ENCODE data around the gene OIP5.
"Not testable (repeated sequence)": the region's sequence is repeated elsewhere in the genome, so short reads cannot be mapped to it uniquely, and the experiment has no call there.

OIP5 gene

DNA sequence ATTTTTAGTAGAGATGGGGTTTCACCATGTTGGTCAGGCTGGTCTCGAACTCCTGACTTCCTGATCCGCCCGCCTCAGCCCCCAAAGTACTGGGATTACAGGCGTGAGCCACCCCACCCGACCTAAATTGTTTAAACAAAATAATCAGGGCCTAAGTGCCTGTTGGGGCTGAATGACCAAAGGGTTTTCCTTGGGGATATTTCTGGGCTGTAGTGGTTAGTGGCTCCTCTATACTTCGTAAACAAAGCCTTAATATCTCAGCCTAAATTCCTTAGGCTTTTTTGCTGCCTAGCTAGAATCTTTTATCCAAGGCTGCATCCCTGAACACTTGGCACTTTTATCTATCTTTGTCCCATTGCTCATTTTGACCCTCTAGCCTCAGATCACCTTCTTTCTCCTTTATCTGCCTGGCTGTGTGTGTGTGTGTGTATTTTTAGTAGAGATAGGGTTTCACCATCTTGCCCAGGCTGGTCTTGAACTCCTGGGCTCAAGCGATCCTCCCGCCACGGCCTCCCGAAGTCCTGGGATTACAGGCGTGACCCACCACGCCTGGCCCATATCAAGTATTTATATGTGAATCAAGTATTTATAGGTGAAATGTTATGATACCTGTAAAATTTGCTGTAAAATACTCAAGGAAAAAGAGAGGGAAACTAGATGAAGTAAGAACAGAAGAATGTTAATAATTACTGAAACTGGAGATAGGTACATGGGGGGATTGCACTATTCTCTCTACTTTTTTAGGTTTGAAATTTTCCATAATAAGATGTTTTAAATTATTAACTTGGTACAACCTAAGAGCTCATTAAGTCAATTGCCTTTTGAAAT is 2.1 kb upstream of the OIP5 start:
- peak overlapping the region; percentile 97 for H3K4me3 Mint-ChIP-seq
- no peaks in the 10 kb centered on the region for H3K9me3 Mint-ChIP-seq
- H3K4me1 Mint-ChIP-seq: peaks cover 35% of the 10 kb centered on the region
- DNase-seq (ENCODE audit: low spot score in 2 of 2) (no peak), ATAC-seq (replicated peaks; ENCODE audit: extremely low read depth, poor library complexity, severe bottlenecking) (no peak)
- H3K27ac Mint-ChIP-seq (ENCODE audit: low read depth): peak overlapping the region; percentile 96
- no peaks in the 10 kb centered on the region for H3K27me3 Mint-ChIP-seq
- H3K36me3 Mint-ChIP-seq (ENCODE audit: insufficient read depth): peaks cover 10% of the 10 kb centered on the region

DNA sequence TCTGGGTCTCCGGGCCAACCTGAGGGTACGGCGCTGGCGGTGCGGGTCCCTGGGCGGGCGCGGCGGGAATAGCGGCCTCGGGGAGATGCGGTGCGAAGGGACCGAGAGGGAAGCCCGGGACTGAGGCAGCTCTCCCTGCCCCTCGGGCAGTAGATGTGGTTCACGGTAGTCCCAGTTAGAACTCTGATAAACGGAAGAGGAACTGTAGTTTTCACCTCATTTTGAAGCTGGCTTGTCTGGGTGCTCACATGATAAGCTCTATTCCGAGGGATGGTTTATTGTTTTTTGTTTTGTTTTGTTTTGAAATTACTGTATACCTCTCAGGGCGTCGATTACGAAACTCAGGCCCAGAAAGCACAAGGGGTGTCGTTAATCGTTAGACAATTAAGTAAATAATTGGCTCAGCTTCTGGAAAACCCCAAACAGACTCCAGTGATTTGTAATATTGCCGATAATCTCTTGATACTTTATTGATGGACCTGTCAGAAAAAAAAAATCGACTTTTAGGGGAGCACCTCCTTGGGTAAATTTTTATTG is 703 bp upstream of the OIP5 start:
- Mint-ChIP-seq H3K9me3 (no peaks in the 10 kb centered on the region), H3K4me1 (peaks cover 30% of the 10 kb centered on the region), H3K27me3 (no peaks in the 10 kb centered on the region), H3K36me3 (ENCODE audit: insufficient read depth) (peaks cover 10% of the 10 kb centered on the region), H3K4me3 (peak overlapping the region; percentile 97), H3K27ac (ENCODE audit: low read depth) (peak overlapping the region; percentile 96)
- peak; percentile 33 for ATAC-seq (replicated peaks; ENCODE audit: extremely low read depth, poor library complexity, severe bottlenecking)
- no peak for DNase-seq (ENCODE audit: low spot score in 2 of 2)

GRCh38 chr15:41331833-41332193 is 578 bp downstream of the OIP5 start:
- peaks cover 24% of the 10 kb centered on the region for H3K4me1 Mint-ChIP-seq
- H3K27ac Mint-ChIP-seq (ENCODE audit: low read depth): peak overlapping the region; percentile 96
- H3K36me3 Mint-ChIP-seq (ENCODE audit: insufficient read depth): peaks cover 10% of the 10 kb centered on the region
- ATAC-seq (replicated peaks; ENCODE audit: extremely low read depth, poor library complexity, severe bottlenecking) (no peak), DNase-seq (ENCODE audit: low spot score in 2 of 2) (no peak)
- no peaks in the 10 kb centered on the region for H3K9me3 Mint-ChIP-seq
- no peaks in the 10 kb centered on the region for H3K27me3 Mint-ChIP-seq
- H3K4me3 Mint-ChIP-seq: peak overlapping the region; percentile 97

DNA sequence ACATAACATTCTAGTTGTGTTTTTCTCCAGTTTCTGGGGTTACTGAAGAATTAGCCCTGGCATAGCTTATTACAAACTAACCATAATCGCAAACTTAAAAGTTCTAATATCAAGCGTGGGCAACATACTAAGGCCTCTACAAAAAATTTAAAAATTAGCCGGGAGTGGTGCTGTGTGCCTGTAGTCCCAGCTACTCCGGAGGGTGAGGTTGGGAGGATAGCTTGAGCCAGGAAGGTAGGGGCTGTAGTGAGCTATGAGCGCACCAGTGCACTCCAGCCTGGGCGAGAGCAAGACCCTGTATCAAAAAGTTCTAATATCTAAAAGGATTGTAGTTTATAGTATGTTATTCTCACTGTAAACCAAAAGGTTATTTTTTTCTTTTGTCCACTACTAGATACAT is 1.1 kb downstream of the OIP5 start:
- ATAC-seq (replicated peaks; ENCODE audit: extremely low read depth, poor library complexity, severe bottlenecking) (no peak), DNase-seq (ENCODE audit: low spot score in 2 of 2) (no peak)
- Mint-ChIP-seq H3K27ac (ENCODE audit: low read depth) (peak overlapping the region; percentile 96), H3K27me3 (no peaks in the 10 kb centered on the region), H3K9me3 (no peaks in the 10 kb centered on the region), H3K4me1 (peaks cover 20% of the 10 kb centered on the region), H3K36me3 (ENCODE audit: insufficient read depth) (peaks cover 10% of the 10 kb centered on the region), H3K4me3 (peak overlapping the region; percentile 97)

DNA sequence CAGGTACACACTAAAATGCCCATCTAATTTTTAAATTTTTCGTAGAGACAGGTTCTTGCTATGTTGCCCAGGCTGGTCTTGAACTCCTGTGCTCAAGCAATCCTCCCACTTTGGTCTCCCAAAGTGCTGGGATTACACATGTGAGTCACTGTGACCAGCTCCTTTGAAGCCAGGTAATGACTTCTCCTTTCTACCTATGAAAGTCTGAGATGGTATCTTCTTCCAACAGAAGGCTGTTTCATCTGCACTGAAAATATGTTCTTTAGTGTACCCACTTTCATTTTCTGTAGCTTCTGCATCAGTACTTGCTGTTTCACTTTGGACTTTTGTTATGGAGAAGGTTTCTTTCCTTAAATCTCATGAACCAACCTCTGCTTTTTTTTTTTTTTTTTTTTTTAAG is 8.8 kb downstream of the OIP5 start:
- H3K9me3 Mint-ChIP-seq: no peaks in the 10 kb centered on the region
- DNase-seq (ENCODE audit: low spot score in 2 of 2) (no peak), ATAC-seq (replicated peaks; ENCODE audit: extremely low read depth, poor library complexity, severe bottlenecking) (no peak)
- peak overlapping the region; percentile 32 for H3K27ac Mint-ChIP-seq (ENCODE audit: low read depth)
- H3K27me3 Mint-ChIP-seq: no peaks in the 10 kb centered on the region
- peaks cover 2% of the 10 kb centered on the region for H3K36me3 Mint-ChIP-seq (ENCODE audit: insufficient read depth)
- no peaks in the 10 kb centered on the region for H3K4me1 Mint-ChIP-seq
- no peak overlapping the region for H3K4me3 Mint-ChIP-seq

- not testable (repeated sequence) for H3K9me3 Mint-ChIP-seq; H3K4me1 Mint-ChIP-seq; H3K27ac Mint-ChIP-seq (ENCODE audit: low read depth); H3K4me3 Mint-ChIP-seq; DNase-seq (ENCODE audit: low spot score in 2 of 2); ATAC-seq (replicated peaks; ENCODE audit: extremely low read depth, poor library complexity, severe bottlenecking); H3K36me3 Mint-ChIP-seq (ENCODE audit: insufficient read depth); H3K27me3 Mint-ChIP-seq
Measured at GRCh38 chr15:41320805-41321330, 11.5 kb downstream of the OIP5 start.

GRCh38 chr15:41309226-41309905 is 23.0 kb downstream of the OIP5 start:
- H3K9me3 Mint-ChIP-seq: no peaks in the 10 kb centered on the region
- H3K4me3 Mint-ChIP-seq: no peak overlapping the region
- no peaks in the 10 kb centered on the region for H3K27me3 Mint-ChIP-seq
- peaks cover 6% of the 10 kb centered on the region for H3K36me3 Mint-ChIP-seq (ENCODE audit: insufficient read depth)
- H3K27ac Mint-ChIP-seq (ENCODE audit: low read depth): no peak overlapping the region
- DNase-seq (ENCODE audit: low spot score in 2 of 2) (no peak), ATAC-seq (replicated peaks; ENCODE audit: extremely low read depth, poor library complexity, severe bottlenecking) (no peak)
- no peaks in the 10 kb centered on the region for H3K4me1 Mint-ChIP-seq

DNA sequence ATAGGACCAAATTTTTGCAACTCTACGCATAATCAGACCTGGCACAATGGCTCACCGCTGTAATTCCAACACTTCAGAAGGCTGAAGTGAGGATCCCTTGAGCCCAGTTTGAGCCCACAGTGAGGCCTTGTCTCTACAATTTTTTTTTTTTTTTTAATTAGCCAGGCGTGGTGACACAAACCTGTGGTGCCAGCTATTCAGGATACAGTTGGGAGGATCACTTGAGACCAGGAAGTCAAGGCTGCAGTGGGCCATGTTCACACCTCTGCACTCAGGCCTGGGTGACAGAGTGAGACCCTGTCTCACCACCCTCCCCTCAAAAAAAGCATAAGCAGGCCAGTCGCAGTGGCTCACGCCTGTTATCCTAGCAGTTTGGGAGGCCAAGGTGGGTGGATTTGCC is 24.7 kb downstream of the OIP5 start:
- Mint-ChIP-seq H3K27ac (ENCODE audit: low read depth) (no peak overlapping the region), H3K4me1 (peaks cover 3% of the 10 kb centered on the region), H3K27me3 (no peaks in the 10 kb centered on the region), H3K9me3 (no peaks in the 10 kb centered on the region), H3K4me3 (no peak overlapping the region), H3K36me3 (ENCODE audit: insufficient read depth) (peaks cover 5% of the 10 kb centered on the region)
- ATAC-seq (replicated peaks; ENCODE audit: extremely low read depth, poor library complexity, severe bottlenecking) (no peak), DNase-seq (ENCODE audit: low spot score in 2 of 2) (no peak)

GRCh38 chr15:41304149-41304770 is 28.1 kb downstream of the OIP5 start:
- no peaks in the 10 kb centered on the region for H3K9me3 Mint-ChIP-seq
- no peak overlapping the region for H3K4me3 Mint-ChIP-seq
- DNase-seq (ENCODE audit: low spot score in 2 of 2) (no peak), ATAC-seq (replicated peaks; ENCODE audit: extremely low read depth, poor library complexity, severe bottlenecking) (no peak)
- H3K36me3 Mint-ChIP-seq (ENCODE audit: insufficient read depth): peaks cover 6% of the 10 kb centered on the region
- peaks cover 12% of the 10 kb centered on the region for H3K4me1 Mint-ChIP-seq
- H3K27me3 Mint-ChIP-seq: no peaks in the 10 kb centered on the region
- H3K27ac Mint-ChIP-seq (ENCODE audit: low read depth): no peak overlapping the region

DNA sequence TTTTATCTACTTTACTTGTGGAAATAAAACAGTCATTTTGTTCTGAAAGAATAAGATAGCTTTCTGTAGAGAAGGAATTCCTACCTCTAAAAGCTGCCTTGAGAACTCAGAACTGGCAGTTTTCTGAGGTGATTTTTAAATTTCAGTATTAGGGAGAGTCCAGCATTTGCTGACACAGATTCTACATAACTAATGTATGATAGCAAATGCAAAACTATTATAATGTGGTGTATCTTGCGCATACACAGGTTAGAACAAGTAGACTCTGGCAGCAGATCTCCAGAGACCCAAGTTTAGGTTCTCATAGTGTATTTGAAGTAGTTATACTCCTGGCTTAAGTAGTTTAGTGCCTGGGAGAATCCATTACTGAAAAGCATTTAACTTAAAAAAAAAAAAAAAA is 30.8 kb downstream of the OIP5 start:
- H3K27ac Mint-ChIP-seq (ENCODE audit: low read depth): peak overlapping the region; percentile 49
- H3K4me3 Mint-ChIP-seq: no peak overlapping the region
- H3K4me1 Mint-ChIP-seq: peaks cover 12% of the 10 kb centered on the region
- ATAC-seq (replicated peaks; ENCODE audit: extremely low read depth, poor library complexity, severe bottlenecking) (no peak), DNase-seq (ENCODE audit: low spot score in 2 of 2) (no peak)
- H3K9me3 Mint-ChIP-seq: no peaks in the 10 kb centered on the region
- H3K27me3 Mint-ChIP-seq: no peaks in the 10 kb centered on the region
- peaks cover 22% of the 10 kb centered on the region for H3K36me3 Mint-ChIP-seq (ENCODE audit: insufficient read depth)

DNA sequence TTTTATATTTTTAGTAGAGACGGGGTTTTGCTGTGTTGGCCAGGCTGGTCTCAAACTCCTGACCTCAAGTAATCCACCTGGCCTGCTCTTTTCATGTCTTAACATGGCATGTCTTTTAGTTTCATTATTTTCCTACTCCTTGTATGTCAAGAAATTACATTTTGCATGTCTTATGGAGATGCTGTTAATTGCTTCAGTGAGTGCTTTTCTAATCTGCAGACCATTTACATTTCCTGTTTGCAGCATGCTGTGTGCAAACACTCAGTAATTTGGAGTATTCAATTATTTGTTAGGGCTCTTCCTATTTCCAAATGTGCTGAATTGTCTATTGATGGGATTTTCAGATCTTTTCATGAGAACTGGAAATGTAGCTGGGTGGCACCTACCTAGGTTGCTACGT is 31.3 kb downstream of the OIP5 start:
- Mint-ChIP-seq H3K4me1 (peaks cover 12% of the 10 kb centered on the region), H3K36me3 (ENCODE audit: insufficient read depth) (peaks cover 22% of the 10 kb centered on the region), H3K27ac (ENCODE audit: low read depth) (peak overlapping the region; percentile 49)
- not testable (repeated sequence) for DNase-seq (ENCODE audit: low spot score in 2 of 2); H3K9me3 Mint-ChIP-seq; H3K4me3 Mint-ChIP-seq; ATAC-seq (replicated peaks; ENCODE audit: extremely low read depth, poor library complexity, severe bottlenecking); H3K27me3 Mint-ChIP-seq

- Mint-ChIP-seq H3K36me3 (ENCODE audit: insufficient read depth) (peaks cover 41% of the 10 kb centered on the region), H3K9me3 (no peaks in the 10 kb centered on the region), H3K4me1 (peaks cover 13% of the 10 kb centered on the region), H3K27ac (ENCODE audit: low read depth) (no peak overlapping the region), H3K27me3 (no peaks in the 10 kb centered on the region), H3K4me3 (no peak overlapping the region)
- DNase-seq (ENCODE audit: low spot score in 2 of 2) (no peak), ATAC-seq (replicated peaks; ENCODE audit: extremely low read depth, poor library complexity, severe bottlenecking) (no peak)
Measured at GRCh38 chr15:41292521-41292920, 39.9 kb downstream of the OIP5 start.

Data from central memory CD8-positive, alpha-beta T cell (primary cell).